Activated CD8-positive, alpha-beta T cell treated with anti-CD3 and anti-CD28 coated beads, Interleukin-2, amount 10 ng/mL, durations not matched to agents 7 days and 5 days (primary cell): ENCODE results near the gene MAP4K1. TPM values are rescaled to one million over a fixed set of nuclear protein-coding genes. Genes with fewer than 3 reads are reported as not detected.
"Not testable (repeated sequence)": the region's sequence is repeated elsewhere in the genome, so short reads cannot be mapped to it uniquely, and the experiment has no call there.

Experiments
- ATAC-seq: fragments of 150-1000 bp; cut with Tn5 transposase; one replicate; pipeline ENCODE4 v1.10.0; 2021; ENCODE audit warnings: moderate library complexity
- CTCF ChIA-PET: fragments of 350-600 bp; sonication (Branson Sonifier 250); formaldehyde crosslinking; loops from one replicate; lab custom pipeline; 2021; ENCODE audit warnings: antibody characterized with exemption; lab: Charles Lee
- POLR2A ChIA-PET: fragments of 350-600 bp; sonication (Branson Sonifier 250); formaldehyde crosslinking; loops from one replicate; lab custom pipeline; 2021; ENCODE audit warnings: antibody characterized with exemption; lab: Charles Lee
- DNase-seq: peaks from one replicate; pipeline ENCODE4 v3.0.0-alpha.2; 2020
- H3K27ac Mint-ChIP-seq: one replicate; pipeline ENCODE4 v1.8.0; 2021; ENCODE audit warnings: mild to moderate bottlenecking, mixed read lengths
- H3K27me3 Mint-ChIP-seq: one replicate; pipeline ENCODE4 v1.8.0; 2021; ENCODE audit warnings: low read depth, mixed read lengths
- H3K36me3 Mint-ChIP-seq: one replicate; pipeline ENCODE4 v1.8.0; 2021; ENCODE audit warnings: low read depth, mixed read lengths
- H3K4me1 Mint-ChIP-seq: one replicate; pipeline ENCODE4 v1.8.0; 2021; ENCODE audit warnings: low read depth, mixed read lengths
- H3K4me3 Mint-ChIP-seq: one replicate; pipeline ENCODE4 v1.8.0; 2021; ENCODE audit warnings: mild to moderate bottlenecking, mixed read lengths
- H3K9me3 Mint-ChIP-seq: one replicate; pipeline ENCODE4 v1.8.0; 2022; ENCODE audit warnings: mixed read lengths; ENCODE audit not compliant: insufficient read depth
- total RNA-seq, 2 experiments: library from RNA; stranded (reverse); gene quantifications; one replicate each; pipeline ENCODE4 v1.2.3, GENCODE V29; 2021

The MAP4K1 gene
- total RNA-seq, 2 experiments from 2014 or later: 259 to 269 TPM

GRCh38 chr19:38588041-38588440 is 29.7 kb downstream of the MAP4K1 start:
- DNase-seq (no peak), ATAC-seq (no peak)
- Mint-ChIP-seq H3K27me3 (no peaks in the 10 kb centered on the region), H3K36me3 (peaks cover 41% of the 10 kb centered on the region), H3K4me1 (peaks cover 11% of the 10 kb centered on the region), H3K9me3 (no peaks in the 10 kb centered on the region), H3K4me3 (no peak overlapping the region), H3K27ac (peak overlapping the region; percentile 25)
- CTCF ChIA-PET: no interaction called here
- POLR2A ChIA-PET: no interaction called here

DNA sequence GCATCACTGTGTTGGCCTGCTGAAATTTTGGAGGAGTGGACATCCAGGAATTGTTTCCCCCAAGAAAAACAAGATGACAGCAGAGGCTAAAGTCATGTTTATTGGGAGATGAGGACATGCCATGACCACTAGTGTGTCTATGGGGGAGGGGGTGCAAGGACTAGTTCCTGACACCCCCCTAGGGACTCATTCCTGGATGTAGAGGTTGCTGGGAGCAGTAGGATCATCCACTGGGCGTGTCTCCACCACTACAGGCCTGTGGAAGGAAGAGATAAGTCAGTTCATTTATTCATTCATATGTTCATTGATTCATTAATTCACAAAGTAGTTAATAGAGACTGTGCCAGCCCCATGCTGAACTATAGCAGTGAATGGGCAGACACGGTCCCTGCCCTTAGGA is 30.2 kb downstream of the MAP4K1 start:
- ChIA-PET POLR2A (no interaction called here), CTCF (no interaction called here)
- H3K9me3 Mint-ChIP-seq: no peaks in the 10 kb centered on the region
- peak overlapping the region; percentile 25 for H3K27ac Mint-ChIP-seq
- DNase-seq: no peak
- H3K27me3 Mint-ChIP-seq: no peaks in the 10 kb centered on the region
- H3K36me3 Mint-ChIP-seq: peaks cover 38% of the 10 kb centered on the region
- peaks cover 11% of the 10 kb centered on the region for H3K4me1 Mint-ChIP-seq
- ATAC-seq: no peak
- no peak overlapping the region for H3K4me3 Mint-ChIP-seq

DNA sequence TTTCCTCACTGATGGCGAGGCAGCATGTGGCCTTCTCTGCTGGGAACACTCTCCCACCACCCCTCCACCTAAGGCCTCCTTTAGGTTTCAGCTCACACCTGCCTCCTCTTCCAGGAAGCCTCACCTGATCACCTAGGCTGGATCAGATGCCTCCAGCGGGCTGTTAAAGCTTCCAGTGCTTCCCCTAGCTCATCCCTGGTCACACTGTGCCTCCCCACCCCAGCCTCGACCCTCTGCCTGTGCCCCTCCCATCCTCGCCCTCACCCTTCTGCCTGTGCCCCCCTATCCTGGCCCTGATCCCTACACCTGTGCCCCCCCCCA is 33.8 kb downstream of the MAP4K1 start:
- ChIA-PET CTCF (no interaction called here), POLR2A (no interaction called here)
- Mint-ChIP-seq H3K36me3 (peaks cover 18% of the 10 kb centered on the region), H3K9me3 (no peaks in the 10 kb centered on the region), H3K27me3 (no peaks in the 10 kb centered on the region), H3K27ac (peak overlapping the region; percentile 40), H3K4me1 (peaks cover 22% of the 10 kb centered on the region), H3K4me3 (no peak overlapping the region)
- ATAC-seq: no peak
- no peak for DNase-seq

- ChIA-PET CTCF (no interaction called here), POLR2A (no interaction called here)
- peaks cover 16% of the 10 kb centered on the region for H3K36me3 Mint-ChIP-seq
- no peak overlapping the region for H3K4me3 Mint-ChIP-seq
- DNase-seq: no peak
- H3K9me3 Mint-ChIP-seq: no peaks in the 10 kb centered on the region
- peaks cover 24% of the 10 kb centered on the region for H3K4me1 Mint-ChIP-seq
- H3K27ac Mint-ChIP-seq: peak overlapping the region; percentile 40
- no peaks in the 10 kb centered on the region for H3K27me3 Mint-ChIP-seq
- ATAC-seq: peak; percentile 46
These were observed 34.4 kb downstream of the MAP4K1 start for GRCh38 chr19:38583219-38583984.

GRCh38 chr19:38580080-38580479 is 37.7 kb downstream of the MAP4K1 start:
- ChIA-PET POLR2A (no interaction called here), CTCF (no interaction called here)
- Mint-ChIP-seq H3K36me3 (no peaks in the 10 kb centered on the region), H3K4me3 (no peak overlapping the region), H3K9me3 (no peaks in the 10 kb centered on the region), H3K27ac (no peak overlapping the region), H3K4me1 (peaks cover 23% of the 10 kb centered on the region), H3K27me3 (no peaks in the 10 kb centered on the region)
- ATAC-seq (no peak), DNase-seq (no peak)

GRCh38 chr19:38579304-38579703 is 38.4 kb downstream of the MAP4K1 start:
- H3K4me1 Mint-ChIP-seq: peaks cover 20% of the 10 kb centered on the region
- H3K4me3 Mint-ChIP-seq, H3K27ac Mint-ChIP-seq, H3K9me3 Mint-ChIP-seq, H3K36me3 Mint-ChIP-seq, DNase-seq, H3K27me3 Mint-ChIP-seq: not testable (repeated sequence)
- ChIA-PET CTCF (interaction anchor here (0.7 kb wide), 1 partner anchor 58 kb away, joined by 3 read pairs; no protein-coding TSS in a partner anchor), POLR2A (interaction anchor here (1.0 kb wide), 1 partner anchor 10 kb away, joined by 5 read pairs; no protein-coding TSS in a partner anchor)
- ATAC-seq: peak; percentile 55

- ATAC-seq: no peak
- no peaks in the 10 kb centered on the region for H3K9me3 Mint-ChIP-seq
- CTCF ChIA-PET: no interaction called here
These were observed 39.9 kb downstream of the MAP4K1 start for GRCh38 chr19:38577826-38578225.

DNA sequence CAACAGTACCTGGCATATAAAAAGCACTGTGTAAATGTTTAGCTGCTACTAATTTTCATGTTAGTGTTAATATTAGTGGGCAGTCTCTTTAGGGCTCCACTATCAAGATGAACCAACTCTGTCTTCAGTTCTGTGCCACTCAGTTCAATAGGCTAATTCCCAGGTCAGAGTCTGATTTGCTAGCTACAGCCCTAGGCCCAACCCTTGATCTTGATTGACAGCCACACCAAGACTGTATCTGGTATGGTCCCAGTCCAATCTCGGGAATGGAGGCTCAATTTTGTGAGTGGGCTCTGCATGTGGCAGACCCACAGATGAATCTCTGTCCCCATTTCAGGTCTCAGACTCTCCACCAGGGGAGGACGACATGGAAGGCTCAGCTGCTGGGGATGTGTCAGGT is 46.1 kb downstream of the MAP4K1 start:
- Mint-ChIP-seq H3K27ac (no peak overlapping the region), H3K4me1 (no peaks in the 10 kb centered on the region), H3K27me3 (peaks cover 8% of the 10 kb centered on the region), H3K4me3 (no peak overlapping the region), H3K9me3 (no peaks in the 10 kb centered on the region), H3K36me3 (no peaks in the 10 kb centered on the region)
- CTCF ChIA-PET: no interaction called here
- no peak for ATAC-seq
- no peak for DNase-seq
- POLR2A ChIA-PET: no interaction called here

More at GRCh38 chr19:38577826-38578225, 39.9 kb downstream of the MAP4K1 start:
- Mint-ChIP-seq H3K27ac (no peak overlapping the region), H3K27me3 (no peaks in the 10 kb centered on the region), H3K36me3 (no peaks in the 10 kb centered on the region), H3K4me1 (peaks cover 13% of the 10 kb centered on the region), H3K4me3 (no peak overlapping the region)
- DNase-seq: no peak
- POLR2A ChIA-PET: no interaction called here

GRCh38 chr19:38569368-38569983 is 48.3 kb downstream of the MAP4K1 start:
- Mint-ChIP-seq H3K4me3 (no peak overlapping the region), H3K27ac (no peak overlapping the region), H3K9me3 (no peaks in the 10 kb centered on the region), H3K27me3 (peaks cover 17% of the 10 kb centered on the region), H3K36me3 (no peaks in the 10 kb centered on the region), H3K4me1 (peaks cover 4% of the 10 kb centered on the region)
- ATAC-seq (no peak), DNase-seq (no peak)
- ChIA-PET POLR2A (interaction anchor here (1.0 kb wide), 1 partner anchor 10 kb away, joined by 5 read pairs; no protein-coding TSS in a partner anchor), CTCF (interaction anchor here (0.8 kb wide), 1 partner anchor 55 kb away, joined by 3 read pairs; no protein-coding TSS in a partner anchor)

- peaks cover 34% of the 10 kb centered on the region for H3K27me3 Mint-ChIP-seq
- peak overlapping the region; percentile 61 for H3K27ac Mint-ChIP-seq
- peak overlapping the region; percentile 58 for H3K4me3 Mint-ChIP-seq
- POLR2A ChIA-PET: no interaction called here
- peaks cover 24% of the 10 kb centered on the region for H3K4me1 Mint-ChIP-seq
- no peaks in the 10 kb centered on the region for H3K9me3 Mint-ChIP-seq
- no peak for ATAC-seq
- DNase-seq: no peak
- no peaks in the 10 kb centered on the region for H3K36me3 Mint-ChIP-seq
- CTCF ChIA-PET: no interaction called here
These were observed 52.1 kb downstream of the MAP4K1 start for GRCh38 chr19:38565691-38566105.

DNA sequence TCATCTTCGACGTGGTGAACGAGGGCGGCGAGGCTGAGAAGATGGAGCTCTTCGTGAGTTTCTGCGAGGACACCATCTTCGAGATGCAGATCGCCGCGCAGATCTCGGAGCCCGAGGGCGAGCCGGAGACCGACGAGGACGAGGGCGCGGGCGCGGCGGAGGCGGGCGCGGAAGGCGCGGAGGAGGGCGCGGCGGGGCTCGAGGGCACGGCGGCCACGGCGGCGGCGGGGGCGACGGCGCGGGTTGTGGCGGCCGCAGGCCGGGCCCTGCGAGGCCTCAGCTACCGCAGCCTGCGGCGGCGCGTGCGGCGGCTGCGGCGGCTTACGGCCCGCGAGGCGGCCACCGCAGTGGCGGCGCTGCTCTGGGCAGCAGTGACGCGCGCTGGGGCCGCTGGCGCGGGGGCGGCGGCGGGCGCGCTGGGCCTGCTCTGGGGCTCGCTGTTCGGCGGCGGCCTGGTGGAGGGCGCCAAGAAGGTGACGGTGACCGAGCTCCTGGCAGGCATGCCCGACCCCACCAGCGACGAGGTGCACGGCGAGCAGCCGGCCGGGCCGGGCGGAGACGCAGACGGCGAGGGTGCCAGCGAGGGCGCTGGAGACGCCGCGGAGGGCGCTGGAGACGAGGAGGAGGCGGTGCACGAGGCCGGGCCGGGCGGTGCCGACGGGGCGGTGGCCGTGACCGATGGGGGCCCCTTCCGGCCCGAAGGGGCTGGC is 52.6 kb downstream of the MAP4K1 start:
- peak overlapping the region; percentile 58 for H3K4me3 Mint-ChIP-seq
- ChIA-PET CTCF (no interaction called here), POLR2A (interaction anchor here (0.5 kb wide), 1 partner anchor 1051 kb away, joined by 3 read pairs; no protein-coding TSS in a partner anchor)
- H3K27me3 Mint-ChIP-seq: peaks cover 34% of the 10 kb centered on the region
- ATAC-seq (peak; percentile 62), DNase-seq (no peak)
- H3K4me1 Mint-ChIP-seq: peaks cover 25% of the 10 kb centered on the region
- no peak overlapping the region for H3K27ac Mint-ChIP-seq
- H3K36me3 Mint-ChIP-seq: no peaks in the 10 kb centered on the region
- no peaks in the 10 kb centered on the region for H3K9me3 Mint-ChIP-seq
